A549 treated with CpdA at 1 μM for 4 hours (cell line): ENCODE data around the gene PDCD1LG2. TPM values are rescaled to one million over a fixed set of nuclear protein-coding genes. Genes with fewer than 3 reads are reported as not detected.

Experiments
- total RNA-seq: library from RNA; stranded (reverse); fragments of 200-300 nt; extraction: Qiagen RNA extraction; gene quantifications from 5 replicates; pipeline ENCODE4 v1.2.3, GENCODE V29; 2022; ENCODE audit warnings: low read depth

PDCD1LG2 gene
- total RNA-seq = 0.33 to 0.59 TPM (median 0.36 TPM) in 5 replicates

DNA sequence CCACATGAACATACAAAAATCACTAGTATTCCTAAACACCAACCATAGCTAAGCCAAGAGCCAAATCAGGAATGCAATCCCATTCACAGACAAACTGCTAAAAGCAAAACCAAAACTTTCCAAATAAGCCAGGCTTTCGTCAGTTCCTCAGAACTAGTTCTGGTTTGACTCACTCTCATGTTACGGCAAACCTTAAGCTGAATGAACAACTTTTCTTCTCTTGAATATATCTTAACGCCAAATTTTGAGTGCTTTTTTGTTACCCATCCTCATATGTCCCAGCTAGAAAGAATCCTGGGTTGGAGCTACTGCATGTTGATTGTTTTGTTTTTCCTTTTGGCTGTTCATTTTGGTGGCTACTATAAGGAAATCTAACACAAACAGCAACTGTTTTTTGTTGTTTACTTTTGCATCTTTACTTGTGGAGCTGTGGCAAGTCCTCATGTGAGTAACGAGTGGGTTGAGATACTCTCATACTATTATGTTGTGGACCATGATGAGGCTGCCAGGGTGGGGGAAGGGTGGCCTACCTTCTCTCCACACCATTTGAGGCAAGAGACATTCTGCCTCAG is at the start of gene PDCD1LG2:
Gene PDCD1LG2, plus strand, starts transcription at position 172 of the 572 bp plus-strand sequence. CDS start 12,016 bp downstream, outside the sequence.

Other genes starting within 250 kb of the PDCD1LG2 start
- gene RLN2, start 205.8 kb upstream of the PDCD1LG2 start, total RNA-seq = 0.17 TPM in 1 of 5 replicates, not detected in the others
- gene RLN1, start 170.7 kb upstream of the PDCD1LG2 start, total RNA-seq = not detected in 5 replicates
- 22.9 to 27.2 TPM (median 23.5 TPM) in 5 replicates for gene PLGRKT, start 72.6 kb upstream of the PDCD1LG2 start, total RNA-seq
- gene CD274, start 60.0 kb upstream of the PDCD1LG2 start, total RNA-seq = 2.1 to 2.5 TPM (median 2.2 TPM) in 5 replicates
- gene RIC1, start 118.6 kb downstream of the PDCD1LG2 start, total RNA-seq = 8.6 to 13.2 TPM (median 11.0 TPM) in 5 replicates